Neutrophil (primary cell): ENCODE measurements around the gene CRB1.

Source experiments
- H3K27ac ChIP-seq: fragments of 200-600 bp; sonication (generic); 2 replicates; pipeline ENCODE4 v1.5.1; 2016; ENCODE audit warnings: mild to moderate bottlenecking, moderate library complexity
- H3K27me3 ChIP-seq: fragments of 200-600 bp; sonication (generic); 2 replicates; pipeline ENCODE4 v1.6.0; 2016; ENCODE audit warnings: mild to moderate bottlenecking
- H3K36me3 ChIP-seq: fragments of 200-600 bp; sonication (generic); 2 replicates; pipeline ENCODE4 v1.5.1; 2017
- H3K4me1 ChIP-seq, 2 experiments: fragments of 200-600 bp in 1 of 2; sonication (generic) in 1 of 2; 1 replicate in 1 of 2; 2 replicates in 1 of 2; pipeline versions ENCODE4 v1.5.1 to v1.6.1; 2013 to 2016; ENCODE audit warnings: low read depth in 1 of 2, low read length in 1 of 2, mild to moderate bottlenecking in 1 of 2, moderate library complexity in 1 of 2; ENCODE audit not compliant: control insufficient read depth in 1 of 2, insufficient read depth in 1 of 2
- H3K4me3 ChIP-seq, 2 experiments: fragments of 200-600 bp in 1 of 2; sonication (generic) in 1 of 2; 1 replicate in 1 of 2; 2 replicates in 1 of 2; pipeline ENCODE4 v1.5.1; 2013 to 2016; ENCODE audit warnings: low read depth in 1 of 2, low read length in 1 of 2, mild to moderate bottlenecking in 1 of 2, moderate library complexity in 1 of 2
- H3K9me3 ChIP-seq: fragments of 200-600 bp; sonication (generic); 2 replicates; pipeline ENCODE4 v1.5.1; 2016
- CTCF ChIP-seq: fragments of 200-600 bp; sonication (generic); IDR thresholded peaks from 2 replicates; pipeline ENCODE4 v1.5.1; 2016; ENCODE audit warnings: antibody characterized with exemption

The CRB1 gene

GRCh38 chr1:197307136-197307535 is 39.1 kb downstream of the CRB1 start:
- Histone ChIP-seq H3K27ac (no peak overlapping the region), H3K36me3 (no peaks in the 10 kb centered on the region), H3K27me3 (no peaks in the 10 kb centered on the region), H3K9me3 (no peaks in the 10 kb centered on the region), H3K4me3 (no peak overlapping the region), H3K4me1 (no peaks in the 10 kb centered on the region)
- TF ChIP-seq CTCF, result no peak

- Histone ChIP-seq H3K27ac (no peak overlapping the region), H3K4me1 (no peaks in the 10 kb centered on the region), H3K4me3 (no peak overlapping the region), H3K9me3 (no peaks in the 10 kb centered on the region), H3K36me3 (no peaks in the 10 kb centered on the region), H3K27me3 (no peaks in the 10 kb centered on the region)
- no peak for TF ChIP-seq CTCF
Observed at GRCh38 chr1:197307551-197307950, 39.5 kb downstream of the CRB1 start.

- H3K27me3 ChIP-seq, result no peaks in the 10 kb centered on the region
- TF ChIP-seq CTCF, result no peak
- H3K4me3 ChIP-seq, result no peak overlapping the region
- H3K27ac ChIP-seq, result no peak overlapping the region
- no peaks in the 10 kb centered on the region for H3K4me1 ChIP-seq
- no peaks in the 10 kb centered on the region for H3K36me3 ChIP-seq
- no peaks in the 10 kb centered on the region for H3K9me3 ChIP-seq
Observed at GRCh38 chr1:197311081-197311480, 43.0 kb downstream of the CRB1 start.

GRCh38 chr1:197312163-197312562 is 44.1 kb downstream of the CRB1 start:
- no peaks in the 10 kb centered on the region for H3K27me3 ChIP-seq
- no peak overlapping the region for H3K27ac ChIP-seq
- no peaks in the 10 kb centered on the region for H3K9me3 ChIP-seq
- no peaks in the 10 kb centered on the region for H3K36me3 ChIP-seq
- H3K4me3 ChIP-seq, result no peak overlapping the region
- H3K4me1 ChIP-seq, result no peaks in the 10 kb centered on the region
- TF ChIP-seq CTCF, result no peak

GRCh38 chr1:197313713-197314112 is 45.7 kb downstream of the CRB1 start:
- no peaks in the 10 kb centered on the region for H3K9me3 ChIP-seq
- no peaks in the 10 kb centered on the region for H3K27me3 ChIP-seq
- H3K4me3 ChIP-seq, result no peak overlapping the region
- TF ChIP-seq CTCF, result no peak
- H3K4me1 ChIP-seq, result no peaks in the 10 kb centered on the region
- H3K27ac ChIP-seq, result no peak overlapping the region
- H3K36me3 ChIP-seq, result no peaks in the 10 kb centered on the region

- no peaks in the 10 kb centered on the region for H3K27me3 ChIP-seq
- H3K36me3 ChIP-seq, result no peaks in the 10 kb centered on the region
- no peaks in the 10 kb centered on the region for H3K9me3 ChIP-seq
- TF ChIP-seq CTCF, result no peak
- H3K27ac ChIP-seq, result no peak overlapping the region
- no peaks in the 10 kb centered on the region for H3K4me1 ChIP-seq
- H3K4me3 ChIP-seq, result no peak overlapping the region
Observed at GRCh38 chr1:197314682-197315081, 46.6 kb downstream of the CRB1 start.
